Panc1 (cell line): Measurements from ENCODE around the gene GRAMD1A. TPM values are rescaled to one million over a fixed set of nuclear protein-coding genes. Genes with fewer than 3 reads are reported as not detected.

ENCODE experiments used
- ATAC-seq: fragments of 200-7000 bp; cut with Tn5 transposase; 2 replicates; pipeline ENCODE4 v1.9.1; 2020; ENCODE audit warnings: mild to moderate bottlenecking, moderate library complexity
- BruUV-seq: library from RNA; stranded (reverse); fragments of 400-500 nt; replicated peaks from 2 replicates; lab custom pipeline; 2021; lab: Mats Ljungman, UMichigan
- CTCF ChIA-PET: fragments of 300-600 bp; sonication (Branson Sonifier 250); formaldehyde crosslinking; loops from one replicate; lab custom pipeline; 2022; ENCODE audit warnings: antibody characterized with exemption; lab: Charles Lee
- POLR2A ChIA-PET: fragments of 300-600 bp; sonication (Branson Sonifier 250); formaldehyde crosslinking; loops from one replicate; lab custom pipeline; 2022; ENCODE audit warnings: antibody characterized with exemption; lab: Charles Lee
- DNase-seq: peaks from one replicate; pipeline ENCODE4 v3.0.0-alpha.2; 2010; ENCODE audit warnings: low read depth, low spot score
- H3K27ac ChIP-seq: 2 replicates; pipeline ENCODE4 v1.5.1; 2011; ENCODE audit warnings: mild to moderate bottlenecking, low read length, inconsistent platforms
- H3K27me3 ChIP-seq: fragments of 200-500 bp; sonication (Bioruptor generic); 2 replicates; pipeline ENCODE4 v1.6.0; 2014; ENCODE audit warnings: low read length, inconsistent platforms; ENCODE audit not compliant: control insufficient read depth, insufficient read depth
- H3K36me3 ChIP-seq: fragments of 200-500 bp; sonication (Bioruptor generic); 2 replicates; pipeline ENCODE4 v1.5.1; 2014; ENCODE audit warnings: inconsistent platforms, mild to moderate bottlenecking, low read length, moderate library complexity; ENCODE audit not compliant: control insufficient read depth, insufficient read depth
- H3K4me1 ChIP-seq: 2 replicates; pipeline ENCODE4 v1.5.1; 2011; ENCODE audit warnings: inconsistent platforms, mild to moderate bottlenecking, low read length, moderate library complexity; ENCODE audit not compliant: control insufficient read depth, insufficient read depth
- H3K4me3 ChIP-seq, 2 experiments: 2 replicates each; pipeline ENCODE4 v1.5.1; 2011 to 2012; ENCODE audit warnings: low read depth in 2 of 2, low read length in 2 of 2, mild to moderate bottlenecking in 2 of 2, inconsistent platforms in 1 of 2, moderate library complexity in 1 of 2
- H3K9me3 ChIP-seq: fragments of 200-500 bp; sonication (Bioruptor generic); 2 replicates; pipeline ENCODE4 v1.5.1; 2014; ENCODE audit warnings: low read depth, mild to moderate bottlenecking, inconsistent platforms, low read length, moderate library complexity; ENCODE audit not compliant: control insufficient read depth, insufficient read depth
- POLR2AphosphoS5 ChIP-seq: IDR thresholded peaks from 2 replicates; pipeline ENCODE4 v1.6.1; 2012; ENCODE audit warnings: mild to moderate bottlenecking, low read depth, low read length, moderate library complexity
- SIN3A ChIP-seq: IDR thresholded peaks from 2 replicates; pipeline ENCODE4 v1.6.1; 2012; ENCODE audit warnings: low read depth, mild to moderate bottlenecking, low read length, moderate library complexity, borderline replicate concordance; ENCODE audit not compliant: insufficient read depth
- TCF7L2 ChIP-seq: IDR thresholded peaks from 2 replicates; pipeline ENCODE4 v1.6.1; 2011; ENCODE audit warnings: mild to moderate bottlenecking, low read depth, low read length, inconsistent platforms
- in situ Hi-C: cut with HindIII; loops from 2 replicates; pipeline ENCODE4 v1.10.0; 2016; ENCODE audit warnings: low sequenced_read_pairs, low pct_unique_long_range_greater_than_20kb
- intact Hi-C: fragments of 100-400 bp; cut with micrococcal nuclease; formaldehyde crosslinking; loops from one replicate; pipeline ENCODE4 v1.10.0; 2022; ENCODE audit not compliant: unreplicated experiment
- total RNA-seq: library from RNA; stranded (reverse); gene quantifications from one replicate; pipeline ENCODE4 v1.2.1, GENCODE V29; 2021; ENCODE audit not compliant: unreplicated experiment
- TF ChIP-seq, protein P1 (sequence below), 2 experiments: IDR thresholded peaks; 2 replicates each; pipeline ENCODE4 v1.6.1; 2011 to 2012; ENCODE audit warnings: low read depth in 2 of 2, control low read depth in 1 of 2, low read length in 1 of 2, mild to moderate bottlenecking in 1 of 2, moderate library complexity in 1 of 2; ENCODE audit not compliant: insufficient read depth in 1 of 2
- TF ChIP-seq, protein P2 (sequence below): fragments of 450-650 bp; IDR thresholded peaks from 2 replicates; pipeline ENCODE4 v1.5.1; 2017; ENCODE audit warnings: mild to moderate bottlenecking

The GRAMD1A gene
- total RNA-seq, 1 experiment from 2014 or later, result 69.9 TPM

DNA sequence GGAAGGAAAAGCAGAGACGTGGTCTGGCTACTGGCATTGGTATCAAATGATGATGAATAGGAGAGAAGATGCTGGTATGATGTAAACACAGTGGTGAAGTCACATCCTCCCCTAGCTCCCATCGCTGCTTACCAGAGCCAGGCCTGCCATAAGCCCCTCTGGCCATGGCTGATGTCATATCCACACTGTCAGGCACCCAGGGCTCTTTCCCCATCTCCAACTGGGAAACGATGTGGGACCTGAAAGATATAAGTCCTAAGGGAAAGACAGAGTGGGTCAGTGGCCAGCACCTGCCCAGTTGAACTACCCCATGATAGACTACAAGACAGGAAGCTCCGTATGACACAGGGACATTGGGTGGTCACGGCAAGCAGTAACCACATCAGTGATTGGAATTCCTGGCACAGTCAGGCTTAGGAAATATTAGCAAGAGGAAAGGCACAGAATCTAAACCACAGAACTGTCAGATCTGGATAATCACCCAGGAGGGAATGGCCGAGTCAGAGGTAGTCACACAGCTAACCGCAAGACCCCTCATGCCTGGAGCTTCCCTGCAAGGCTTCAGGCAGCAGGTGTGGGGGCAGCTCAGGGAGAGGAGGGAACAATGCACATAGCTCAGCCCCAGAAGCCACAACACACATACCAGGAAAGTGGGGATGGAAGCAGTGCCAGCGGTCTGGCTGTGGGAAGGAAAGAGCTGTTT is 39.9 kb upstream of the GRAMD1A start:
- DNase-seq, result no peak

DNA sequence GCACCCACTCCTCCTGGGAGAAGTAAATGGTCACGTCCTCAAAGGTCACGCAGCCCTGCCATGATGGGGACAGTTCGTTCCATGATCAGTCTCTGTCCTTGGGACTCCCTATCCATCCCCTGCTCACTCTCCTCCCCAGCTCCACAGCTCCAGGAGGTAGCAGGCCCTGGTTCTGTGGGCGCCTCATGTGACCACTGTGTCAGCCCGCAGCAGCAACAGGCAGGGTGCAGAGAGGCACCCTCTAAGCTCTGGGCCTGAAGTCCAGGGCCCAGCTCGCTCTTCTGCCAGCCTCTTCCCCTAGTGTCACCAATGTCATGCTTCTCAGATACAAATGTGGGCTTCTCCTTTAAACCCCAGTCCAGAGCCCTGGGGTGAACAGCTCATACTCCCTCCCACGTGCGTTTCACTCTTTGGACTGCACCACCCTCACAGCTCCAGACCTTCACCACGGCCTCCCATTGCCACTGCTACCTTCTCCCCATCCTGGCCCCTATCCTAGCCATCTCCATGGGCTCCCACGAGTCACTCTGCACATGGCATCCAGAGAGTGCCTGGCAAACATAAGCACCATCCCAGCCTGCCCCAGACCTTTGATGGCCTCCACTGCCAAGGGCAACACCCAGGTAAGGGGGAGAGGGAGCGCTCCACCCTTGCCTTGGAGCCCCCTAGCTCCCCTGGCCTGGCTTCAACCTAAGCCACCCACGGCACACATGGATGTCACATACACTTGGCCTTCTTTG is 39.0 kb upstream of the GRAMD1A start:
- POLR2A ChIA-PET, result no interaction called here
- ATAC-seq (no peak), DNase-seq (no peak)
- CTCF ChIA-PET, result no interaction called here
- in situ Hi-C loops, result no loop called here
- H3K36me3 ChIP-seq, result no peaks in the 10 kb centered on the region
- intact Hi-C loops, result no loop called here
- H3K4me3 ChIP-seq, result no peak overlapping the region
- 0 out of 2 replicates have a peak, but pooled peaks cover 10% of the 10 kb centered on the region for H3K4me1 ChIP-seq
- peaks cover 35% of the 10 kb centered on the region for H3K9me3 ChIP-seq
- TF ChIP-seq, protein P1, sequence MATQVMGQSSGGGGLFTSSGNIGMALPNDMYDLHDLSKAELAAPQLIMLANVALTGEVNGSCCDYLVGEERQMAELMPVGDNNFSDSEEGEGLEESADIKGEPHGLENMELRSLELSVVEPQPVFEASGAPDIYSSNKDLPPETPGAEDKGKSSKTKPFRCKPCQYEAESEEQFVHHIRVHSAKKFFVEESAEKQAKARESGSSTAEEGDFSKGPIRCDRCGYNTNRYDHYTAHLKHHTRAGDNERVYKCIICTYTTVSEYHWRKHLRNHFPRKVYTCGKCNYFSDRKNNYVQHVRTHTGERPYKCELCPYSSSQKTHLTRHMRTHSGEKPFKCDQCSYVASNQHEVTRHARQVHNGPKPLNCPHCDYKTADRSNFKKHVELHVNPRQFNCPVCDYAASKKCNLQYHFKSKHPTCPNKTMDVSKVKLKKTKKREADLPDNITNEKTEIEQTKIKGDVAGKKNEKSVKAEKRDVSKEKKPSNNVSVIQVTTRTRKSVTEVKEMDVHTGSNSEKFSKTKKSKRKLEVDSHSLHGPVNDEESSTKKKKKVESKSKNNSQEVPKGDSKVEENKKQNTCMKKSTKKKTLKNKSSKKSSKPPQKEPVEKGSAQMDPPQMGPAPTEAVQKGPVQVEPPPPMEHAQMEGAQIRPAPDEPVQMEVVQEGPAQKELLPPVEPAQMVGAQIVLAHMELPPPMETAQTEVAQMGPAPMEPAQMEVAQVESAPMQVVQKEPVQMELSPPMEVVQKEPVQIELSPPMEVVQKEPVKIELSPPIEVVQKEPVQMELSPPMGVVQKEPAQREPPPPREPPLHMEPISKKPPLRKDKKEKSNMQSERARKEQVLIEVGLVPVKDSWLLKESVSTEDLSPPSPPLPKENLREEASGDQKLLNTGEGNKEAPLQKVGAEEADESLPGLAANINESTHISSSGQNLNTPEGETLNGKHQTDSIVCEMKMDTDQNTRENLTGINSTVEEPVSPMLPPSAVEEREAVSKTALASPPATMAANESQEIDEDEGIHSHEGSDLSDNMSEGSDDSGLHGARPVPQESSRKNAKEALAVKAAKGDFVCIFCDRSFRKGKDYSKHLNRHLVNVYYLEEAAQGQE (IDR thresholded peaks at IDR 0.05; ENCODE audit: insufficient read depth in 1 of 2, low read depth in 2 of 2, low read length in 1 of 2), result no peak
- no peak for TF ChIP-seq POLR2AphosphoS5
- TF ChIP-seq TCF7L2, result no peak
- TF ChIP-seq SIN3A, result no peak
- TF ChIP-seq, protein P2, sequence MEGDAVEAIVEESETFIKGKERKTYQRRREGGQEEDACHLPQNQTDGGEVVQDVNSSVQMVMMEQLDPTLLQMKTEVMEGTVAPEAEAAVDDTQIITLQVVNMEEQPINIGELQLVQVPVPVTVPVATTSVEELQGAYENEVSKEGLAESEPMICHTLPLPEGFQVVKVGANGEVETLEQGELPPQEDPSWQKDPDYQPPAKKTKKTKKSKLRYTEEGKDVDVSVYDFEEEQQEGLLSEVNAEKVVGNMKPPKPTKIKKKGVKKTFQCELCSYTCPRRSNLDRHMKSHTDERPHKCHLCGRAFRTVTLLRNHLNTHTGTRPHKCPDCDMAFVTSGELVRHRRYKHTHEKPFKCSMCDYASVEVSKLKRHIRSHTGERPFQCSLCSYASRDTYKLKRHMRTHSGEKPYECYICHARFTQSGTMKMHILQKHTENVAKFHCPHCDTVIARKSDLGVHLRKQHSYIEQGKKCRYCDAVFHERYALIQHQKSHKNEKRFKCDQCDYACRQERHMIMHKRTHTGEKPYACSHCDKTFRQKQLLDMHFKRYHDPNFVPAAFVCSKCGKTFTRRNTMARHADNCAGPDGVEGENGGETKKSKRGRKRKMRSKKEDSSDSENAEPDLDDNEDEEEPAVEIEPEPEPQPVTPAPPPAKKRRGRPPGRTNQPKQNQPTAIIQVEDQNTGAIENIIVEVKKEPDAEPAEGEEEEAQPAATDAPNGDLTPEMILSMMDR, result no peak
- BruUV-seq, result no TSS peak
- H3K27me3 ChIP-seq, result no peaks in the 10 kb centered on the region
- H3K27ac ChIP-seq, result no peak overlapping the region

More for the DNA sequence above, 39.9 kb upstream of the GRAMD1A start:
- intact Hi-C loops (no loop called here), in situ Hi-C loops (no loop called here)
- CTCF ChIA-PET, result no interaction called here
- Histone ChIP-seq H3K4me1 (0 out of 2 replicates have a peak, but pooled peaks cover 10% of the 10 kb centered on the region), H3K36me3 (no peaks in the 10 kb centered on the region), H3K27ac (no peak overlapping the region), H3K27me3 (no peaks in the 10 kb centered on the region), H3K9me3 (peaks cover 38% of the 10 kb centered on the region), H3K4me3 (no peak overlapping the region)
- BruUV-seq, result no TSS peak
- TF ChIP-seq TCF7L2, result no peak
- TF ChIP-seq, protein P2, result no peak
- TF ChIP-seq POLR2AphosphoS5, result no peak
- TF ChIP-seq, protein P1 (IDR thresholded peaks at IDR 0.05; ENCODE audit: insufficient read depth in 1 of 2, low read depth in 2 of 2, low read length in 1 of 2), result no peak
- POLR2A ChIA-PET, result no interaction called here
- ATAC-seq, result no peak
